AML-193 (cell line): ENCODE results near the gene NOL7.

Experiments used
- DNase-seq, 2 experiments: peaks; one replicate each; lab custom pipeline; 2025; lab: John Stamatoyannopoulos, UW

The NOL7 gene

DNA sequence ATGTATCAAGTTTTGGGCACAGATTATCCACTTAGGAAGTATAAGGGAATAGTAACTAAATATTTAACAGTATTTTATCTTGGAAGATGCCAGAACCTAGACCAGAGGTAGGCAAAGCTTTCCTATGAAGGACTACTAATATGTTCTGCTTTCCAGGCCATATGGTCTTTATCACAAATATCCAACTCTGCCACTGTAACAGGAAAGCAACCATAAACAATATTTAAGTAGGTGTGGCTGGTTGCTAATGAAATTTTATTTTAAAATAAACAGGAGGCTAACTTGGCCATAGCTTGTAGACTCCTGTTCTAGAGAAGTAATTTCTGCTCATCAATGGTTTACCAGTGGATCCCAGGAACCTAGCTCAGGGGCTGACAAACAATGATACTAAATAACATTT lies 39.4 kb downstream of the NOL7 start:
- no peak for DNase-seq

DNA sequence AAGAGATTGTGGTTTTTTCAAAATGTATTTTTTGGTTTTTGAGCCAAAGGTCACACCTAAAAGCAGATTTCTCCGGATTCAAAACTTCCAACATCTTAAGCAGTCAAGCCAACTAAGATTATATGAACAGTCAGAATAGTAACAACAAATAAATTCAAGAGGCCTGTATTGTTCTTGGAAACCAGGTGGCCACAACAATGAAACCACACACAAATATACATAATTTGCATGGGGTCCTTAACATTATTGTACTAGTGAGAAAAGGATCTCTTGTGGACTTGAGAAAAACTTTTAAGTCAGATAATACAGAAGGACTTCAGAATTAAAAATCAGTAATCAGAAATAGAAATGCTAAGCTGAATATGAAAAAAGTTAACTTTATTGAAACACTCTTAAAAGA lies 40.6 kb downstream of the NOL7 start:
- no peak for DNase-seq

DNA sequence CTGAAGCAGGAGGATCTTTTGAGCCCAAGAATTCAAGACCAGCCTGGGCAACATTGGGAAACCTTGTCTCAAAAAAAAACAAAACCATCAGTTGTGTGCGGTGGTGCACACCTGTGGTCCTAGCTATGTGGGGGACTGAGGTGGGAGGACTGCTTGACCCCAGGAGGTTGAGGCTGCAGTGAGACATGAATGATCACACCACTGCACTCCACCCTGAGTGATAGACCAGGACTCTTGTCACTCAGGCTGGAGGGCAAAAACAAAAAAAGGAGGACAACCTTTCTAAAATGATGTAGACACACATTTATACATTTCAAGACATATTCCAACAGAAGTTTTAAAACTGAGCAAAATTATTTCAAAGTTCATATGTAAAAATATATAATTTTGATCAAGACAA lies 45.1 kb downstream of the NOL7 start:
- DNase-seq = no peak

DNA sequence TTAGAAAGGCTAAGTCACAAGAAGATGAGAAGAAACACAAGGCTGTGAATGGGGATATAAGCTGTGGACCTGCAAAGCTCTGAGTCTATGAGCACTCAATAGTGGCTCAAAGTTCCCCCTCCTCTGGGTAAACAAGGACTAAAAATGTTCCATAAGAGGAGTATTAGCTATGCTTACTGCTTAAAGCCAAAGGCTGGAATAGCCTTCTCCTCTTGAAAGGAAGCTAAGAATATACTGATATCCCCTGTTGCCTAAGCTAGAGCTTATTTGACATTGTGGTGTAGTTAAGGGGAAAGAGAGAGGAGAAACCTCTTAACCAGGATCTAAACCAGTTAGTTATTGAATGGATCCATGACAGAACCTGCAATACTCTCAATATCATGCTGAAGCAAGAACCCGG lies 45.8 kb downstream of the NOL7 start:
- no peak for DNase-seq

DNA sequence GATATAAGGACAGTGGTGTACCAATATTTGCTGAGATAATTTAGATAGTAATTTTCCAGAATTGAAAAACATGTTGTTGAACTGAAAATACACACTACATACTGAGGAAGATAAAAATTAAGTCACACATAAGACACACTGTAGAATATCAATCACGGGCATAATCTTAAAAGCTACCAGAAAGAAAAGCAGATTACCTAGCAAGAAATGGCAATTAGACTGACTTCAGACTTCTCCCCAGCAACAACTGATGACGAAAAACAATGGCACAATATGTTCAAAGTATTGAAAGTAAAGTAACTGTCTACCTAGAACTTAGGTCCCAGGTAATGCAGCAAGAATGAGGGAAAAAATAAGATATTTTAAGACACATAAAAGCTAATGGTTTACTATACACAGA lies 46.5 kb downstream of the NOL7 start:
- no peak for DNase-seq

DNA sequence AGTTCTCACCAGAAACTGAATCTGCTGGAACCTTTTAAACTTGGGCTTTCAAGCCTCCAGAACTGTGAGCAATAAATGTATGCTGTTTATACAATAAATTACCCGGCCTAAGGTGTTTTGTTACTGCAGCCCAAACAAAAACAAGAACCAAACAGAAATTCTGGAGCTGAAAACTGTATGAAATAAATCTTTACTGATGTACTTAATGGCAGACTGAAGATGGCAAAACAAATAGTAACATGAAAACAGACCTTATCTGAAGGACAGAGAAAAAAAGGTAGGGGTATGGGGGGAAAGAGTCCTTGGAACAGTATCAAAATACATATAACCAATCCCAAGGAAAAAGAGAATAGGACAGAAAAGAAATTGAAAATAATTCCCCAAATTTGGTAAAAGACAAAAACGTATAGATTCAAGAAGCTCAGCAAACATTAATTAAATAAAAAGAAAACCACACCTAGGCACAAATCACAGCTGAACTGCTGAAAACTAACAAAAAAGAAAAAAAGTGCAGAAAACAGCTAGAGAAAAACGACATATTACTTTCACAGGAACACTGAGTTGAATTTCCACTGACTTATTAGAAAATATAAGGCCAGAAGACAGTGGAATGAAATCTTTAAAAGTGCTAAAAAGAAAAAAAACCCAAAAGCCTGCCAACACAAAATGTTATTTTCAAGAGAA lies 47.7 kb downstream of the NOL7 start:
- DNase-seq = no peak

DNA sequence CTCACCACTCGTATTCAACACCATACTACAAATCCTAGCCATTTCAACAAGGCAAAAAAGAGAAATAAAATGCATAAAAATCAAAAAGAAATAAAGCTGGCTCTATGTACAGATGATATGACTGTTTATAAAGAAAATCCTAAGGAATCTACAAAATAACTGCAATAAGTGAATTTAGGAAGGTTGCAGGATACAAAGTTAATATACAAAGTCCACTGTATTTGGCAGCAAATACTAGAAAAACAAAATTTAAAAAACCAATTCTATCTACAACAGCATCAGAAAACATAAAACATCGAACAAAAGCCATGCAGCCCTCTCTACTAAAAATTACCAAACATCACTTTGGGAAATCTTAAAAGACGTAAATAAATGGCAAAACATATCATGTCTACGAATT lies 48.9 kb downstream of the NOL7 start:
- no peak for DNase-seq

DNA sequence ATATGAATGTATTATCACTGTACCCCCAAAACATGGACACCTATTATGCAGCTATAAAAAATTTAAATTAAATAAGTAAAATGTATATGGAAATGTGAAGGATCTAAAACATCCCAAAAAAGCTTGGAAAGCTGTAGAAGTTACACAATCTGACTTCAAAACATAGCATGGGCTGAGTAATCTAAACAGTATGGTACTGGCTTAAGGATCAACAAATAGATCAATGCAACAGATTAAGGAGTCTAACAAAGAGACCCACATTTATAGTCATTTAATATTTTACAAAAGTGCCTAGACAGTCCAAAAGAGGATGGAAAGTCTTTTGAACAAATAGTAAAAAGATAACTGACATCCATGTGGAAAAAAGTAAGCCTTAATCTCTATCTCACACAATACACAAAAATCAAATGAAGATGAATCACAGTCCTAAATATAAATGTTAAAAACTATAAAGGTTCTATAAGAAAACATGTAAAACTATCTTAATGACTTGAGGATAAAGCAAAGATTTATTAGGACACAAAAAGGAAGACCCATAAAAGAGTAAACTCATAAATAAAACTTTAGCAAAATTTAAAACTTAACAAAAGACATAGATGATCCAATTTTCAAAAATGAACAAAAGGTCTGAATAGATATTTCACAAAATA lies 49.7 kb downstream of the NOL7 start:
- DNase-seq = no peak

DNA sequence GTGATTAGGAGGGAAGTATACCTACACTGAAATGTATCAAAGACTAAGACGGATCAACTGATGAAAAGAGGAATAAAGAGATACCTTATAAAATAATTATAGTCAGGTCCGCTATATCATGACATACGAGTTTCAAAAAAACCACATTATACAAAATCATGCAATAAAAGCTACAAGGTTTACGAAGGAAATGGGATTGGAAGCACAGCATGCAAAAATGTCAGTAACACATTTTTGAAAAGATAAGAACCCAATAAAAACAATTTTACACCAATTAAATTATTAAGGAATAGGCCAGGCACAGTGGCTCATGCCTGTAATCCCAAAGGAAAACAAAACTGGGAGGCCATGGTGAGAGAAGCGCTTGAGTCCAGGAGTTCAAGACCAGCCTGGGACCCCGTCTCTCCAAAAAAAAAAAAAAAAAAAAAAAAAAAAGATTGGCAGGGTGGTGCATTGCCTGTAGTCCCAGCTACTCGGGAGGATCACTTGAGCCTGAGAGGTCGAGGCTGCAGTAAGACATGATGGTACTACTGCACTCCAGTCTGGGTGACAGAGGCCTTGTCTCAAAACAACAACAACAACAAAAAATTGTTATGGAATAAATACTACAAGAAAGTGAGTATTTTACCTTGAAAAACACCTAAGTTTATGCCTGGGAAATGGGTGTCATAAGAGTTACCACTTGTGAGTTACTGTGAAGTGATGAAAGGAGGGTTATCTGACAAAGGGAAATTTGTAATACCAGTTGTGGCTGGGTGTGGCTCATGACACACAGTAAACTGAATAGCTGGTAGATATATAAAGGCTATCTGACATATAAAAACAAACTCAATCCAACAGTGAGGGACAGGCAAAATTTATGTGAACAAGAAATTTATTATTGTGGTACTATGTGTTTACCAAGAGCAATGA lies 51.3 kb downstream of the NOL7 start:
- no peak for DNase-seq

DNA sequence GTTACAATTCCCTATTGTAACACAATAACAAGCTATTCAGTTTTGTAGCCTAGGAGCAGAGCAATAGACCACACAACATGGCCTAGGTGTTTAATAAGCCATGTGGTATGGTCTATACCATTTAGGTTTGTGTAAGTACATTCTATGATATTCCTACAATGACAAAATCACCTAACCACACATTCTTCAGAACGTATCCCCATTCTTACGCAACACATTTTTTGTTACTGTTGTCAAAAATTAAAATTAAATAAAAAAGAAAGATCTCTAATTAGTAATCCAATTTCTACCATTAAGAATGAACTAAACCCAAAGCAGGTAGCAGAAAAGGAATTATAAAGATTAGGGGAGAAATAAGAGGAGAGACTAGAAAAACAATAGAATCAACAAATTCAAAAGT lies 52.5 kb downstream of the NOL7 start:
- no peak for DNase-seq

DNA sequence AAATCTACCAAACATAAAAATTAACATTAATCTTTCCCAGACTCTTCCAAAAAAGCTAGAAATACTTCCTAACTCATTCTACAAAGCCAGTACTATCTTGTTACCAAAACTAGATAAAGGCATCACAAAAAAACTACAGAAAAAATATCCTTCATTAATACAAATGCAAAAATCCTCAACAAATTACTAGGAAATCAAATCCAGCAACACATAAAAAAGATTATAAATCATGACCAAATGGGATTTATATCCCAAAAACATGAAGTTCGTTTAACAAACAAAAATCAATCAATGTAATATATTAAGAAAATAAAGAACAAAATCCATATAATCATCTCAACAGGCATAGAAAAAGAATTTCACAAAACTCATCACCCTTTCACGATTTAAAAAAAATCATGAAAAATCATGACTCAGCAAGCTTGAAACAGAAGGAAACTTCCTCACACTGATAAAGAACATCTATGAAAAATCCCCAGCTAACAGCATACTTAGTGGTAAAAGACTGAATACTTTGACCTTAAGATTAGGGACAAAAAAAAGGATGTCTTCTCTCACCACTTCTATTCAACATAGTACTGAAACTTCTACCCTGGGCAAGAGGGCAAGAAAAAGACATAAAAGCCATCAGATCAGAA lies 53.3 kb downstream of the NOL7 start:
- DNase-seq = peak; percentile 37 to 57

DNA sequence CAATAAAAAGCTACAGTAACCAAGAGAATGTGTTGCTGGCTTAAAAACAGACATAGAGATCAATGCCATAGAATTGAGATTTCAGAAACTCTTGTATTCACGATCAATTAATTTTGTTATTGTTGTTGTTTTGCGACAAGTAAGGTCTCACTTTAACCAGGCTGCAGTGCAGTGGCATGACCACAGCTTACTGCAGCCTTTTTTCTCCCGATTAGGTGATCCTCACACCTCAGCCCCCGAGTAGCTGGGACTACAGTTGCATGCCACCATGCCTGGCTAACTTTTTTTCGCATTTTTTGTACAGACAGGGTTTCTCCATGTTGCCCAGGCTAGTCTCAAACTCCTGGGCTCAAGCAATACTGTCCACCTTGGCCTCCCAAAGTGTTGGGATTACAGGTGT lies 54.3 kb downstream of the NOL7 start:
- DNase-seq = no peak
